Measurements from ENCODE around the gene CIART.
A peak's percentile ranks its signal among the peaks of the same experiment; 100 is the strongest.

Gene CIART, protein sequence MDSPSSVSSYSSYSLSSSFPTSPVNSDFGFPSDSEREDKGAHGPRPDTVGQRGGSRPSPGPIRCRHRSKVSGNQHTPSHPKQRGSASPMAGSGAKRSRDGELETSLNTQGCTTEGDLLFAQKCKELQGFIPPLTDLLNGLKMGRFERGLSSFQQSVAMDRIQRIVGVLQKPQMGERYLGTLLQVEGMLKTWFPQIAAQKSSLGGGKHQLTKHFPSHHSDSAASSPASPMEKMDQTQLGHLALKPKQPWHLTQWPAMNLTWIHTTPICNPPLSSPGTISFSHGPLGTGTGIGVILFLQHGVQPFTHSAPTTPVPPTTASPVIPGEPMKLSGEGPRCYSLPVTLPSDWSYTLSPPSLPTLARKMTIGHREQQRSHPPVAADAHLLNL

DNA sequence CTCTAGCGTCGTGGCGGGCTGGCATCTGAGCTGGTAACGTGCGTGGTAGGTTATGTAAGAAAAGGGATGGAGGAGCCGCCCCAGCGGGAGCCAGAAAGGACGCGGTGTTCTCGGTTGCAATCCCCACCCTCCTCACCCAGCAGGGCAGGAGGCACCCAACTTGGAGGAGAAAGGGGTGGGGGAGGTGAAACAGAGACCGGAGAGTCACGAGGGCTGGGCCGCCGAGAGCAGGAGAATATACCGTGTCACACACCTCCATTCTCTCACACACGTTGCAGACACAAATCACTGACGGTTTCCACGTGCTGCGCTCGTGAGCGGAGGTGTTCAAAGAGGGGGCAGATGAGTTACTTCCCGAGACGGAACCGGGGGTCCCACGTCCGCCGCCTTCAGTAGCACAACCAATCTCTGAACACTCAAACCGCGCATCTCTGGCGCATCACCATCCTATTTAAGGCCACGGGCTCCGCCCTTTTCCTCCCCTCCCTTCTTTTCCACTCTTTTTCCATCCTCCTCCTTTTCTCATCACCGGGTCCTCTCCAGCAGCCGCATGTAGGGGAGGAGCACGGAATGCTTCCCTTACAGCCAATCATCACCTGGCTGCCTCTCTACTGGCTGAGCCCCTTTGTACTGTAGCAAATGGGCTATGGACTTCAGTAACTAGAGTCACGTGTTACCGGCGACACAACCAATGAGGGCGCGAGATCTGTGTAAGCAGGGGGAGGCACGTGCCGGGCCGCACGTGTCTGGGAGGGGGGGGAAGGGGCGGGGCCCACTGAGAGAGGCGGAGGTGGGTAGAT, at the start of gene CIART:
Gene CIART (plus strand): TSS at position 797 of the 800 bp plus-strand sequence. CDS start 714 bp downstream, outside the sequence.
- TF ChIP-seq, protein P1, sequence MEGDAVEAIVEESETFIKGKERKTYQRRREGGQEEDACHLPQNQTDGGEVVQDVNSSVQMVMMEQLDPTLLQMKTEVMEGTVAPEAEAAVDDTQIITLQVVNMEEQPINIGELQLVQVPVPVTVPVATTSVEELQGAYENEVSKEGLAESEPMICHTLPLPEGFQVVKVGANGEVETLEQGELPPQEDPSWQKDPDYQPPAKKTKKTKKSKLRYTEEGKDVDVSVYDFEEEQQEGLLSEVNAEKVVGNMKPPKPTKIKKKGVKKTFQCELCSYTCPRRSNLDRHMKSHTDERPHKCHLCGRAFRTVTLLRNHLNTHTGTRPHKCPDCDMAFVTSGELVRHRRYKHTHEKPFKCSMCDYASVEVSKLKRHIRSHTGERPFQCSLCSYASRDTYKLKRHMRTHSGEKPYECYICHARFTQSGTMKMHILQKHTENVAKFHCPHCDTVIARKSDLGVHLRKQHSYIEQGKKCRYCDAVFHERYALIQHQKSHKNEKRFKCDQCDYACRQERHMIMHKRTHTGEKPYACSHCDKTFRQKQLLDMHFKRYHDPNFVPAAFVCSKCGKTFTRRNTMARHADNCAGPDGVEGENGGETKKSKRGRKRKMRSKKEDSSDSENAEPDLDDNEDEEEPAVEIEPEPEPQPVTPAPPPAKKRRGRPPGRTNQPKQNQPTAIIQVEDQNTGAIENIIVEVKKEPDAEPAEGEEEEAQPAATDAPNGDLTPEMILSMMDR (IDR thresholded peaks at IDR 0.05; ENCODE audit: borderline replicate concordance, insufficient read depth, low read depth, low read length): no peak
- peak within 1 kb of the TSS; percentile 44 for H3K4me3 ChIP-seq (ENCODE audit: low read depth, low read length)

DNA sequence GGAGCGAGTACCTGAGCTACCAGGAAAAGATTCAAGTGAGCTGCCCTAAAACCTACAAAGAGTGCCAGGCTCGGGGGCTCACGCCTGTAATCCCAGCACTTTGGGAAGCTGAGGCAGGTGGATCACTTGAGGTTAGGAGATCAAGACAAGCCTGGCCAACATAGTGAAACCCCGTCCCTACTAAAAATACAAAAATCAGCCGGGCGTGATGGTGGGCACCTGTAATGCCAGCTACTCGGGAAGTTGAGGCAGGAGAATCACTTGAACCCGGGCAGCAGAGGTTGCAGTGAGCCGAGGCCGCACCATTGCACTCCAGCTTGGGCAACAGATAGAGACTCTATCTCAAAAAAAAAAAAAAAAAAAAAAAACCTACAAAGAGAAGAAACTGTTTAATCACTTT, 49.4 kb upstream of the CIART start:
- H3K4me3 ChIP-seq (ENCODE audit: low read depth, low read length): peak overlapping the region; percentile 93

DNA sequence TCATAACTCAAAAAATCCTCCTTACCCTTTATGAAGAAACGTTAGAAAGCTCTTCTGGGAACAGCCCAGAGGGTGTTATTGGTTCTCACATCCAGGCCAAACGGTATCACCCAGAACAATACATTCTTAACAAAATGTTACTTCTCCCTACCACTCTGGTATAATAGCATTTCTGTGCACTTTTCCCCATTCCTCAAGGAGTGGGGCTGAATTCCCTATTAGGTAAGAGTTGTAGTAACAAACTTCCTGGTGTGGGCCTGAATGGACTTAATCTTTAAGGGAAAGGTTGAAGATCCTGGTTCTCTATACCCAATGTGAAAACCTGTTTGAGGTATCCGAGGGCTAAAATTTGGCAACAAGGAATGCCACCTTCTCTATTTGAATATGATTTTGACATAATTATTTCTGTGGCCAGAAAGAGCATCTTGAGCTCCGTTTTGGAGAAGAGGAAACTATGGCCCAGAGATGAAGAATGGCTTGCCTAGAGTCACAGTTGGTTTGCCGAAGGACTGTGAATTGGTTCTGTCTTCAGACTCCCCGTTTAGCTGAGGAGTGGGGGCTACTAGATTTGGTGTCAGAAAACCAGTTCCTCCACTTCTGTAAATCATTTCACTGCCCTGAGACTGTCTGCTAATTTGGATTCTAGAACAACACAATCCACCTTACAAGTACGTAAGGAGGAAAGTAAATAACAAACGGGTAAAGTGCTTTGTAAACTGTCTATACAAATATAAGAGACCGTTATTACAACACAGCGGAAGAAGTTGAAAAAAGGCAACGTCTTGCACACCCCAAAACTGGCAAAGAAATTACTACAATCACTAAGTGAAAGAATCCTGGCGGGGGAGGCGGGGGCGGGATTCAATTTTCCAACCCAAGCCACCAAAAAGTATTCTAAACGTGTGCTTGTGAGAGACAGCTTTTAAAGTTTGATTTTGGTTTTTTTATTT, 48.7 kb upstream of the CIART start:
- H3K4me3 ChIP-seq (ENCODE audit: low read depth, low read length): peak overlapping the region; percentile 93
- TF ChIP-seq, protein P1 (IDR thresholded peaks at IDR 0.05; ENCODE audit: borderline replicate concordance, insufficient read depth, low read depth, low read length): no peak

DNA sequence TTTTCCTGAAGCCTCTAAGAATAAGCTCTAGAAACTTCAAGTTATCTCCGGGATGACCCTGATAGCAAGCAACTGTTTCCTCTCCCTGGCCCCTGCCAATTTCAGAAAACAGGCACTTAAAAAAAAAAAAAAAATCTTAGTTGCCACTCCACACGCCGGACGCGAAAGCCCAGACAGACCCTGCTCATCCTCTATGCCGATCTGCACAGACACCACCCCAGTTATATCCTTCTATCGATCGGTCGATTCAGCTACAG, 48.1 kb upstream of the CIART start:
- peak overlapping the region; percentile 93 for H3K4me3 ChIP-seq (ENCODE audit: low read depth, low read length)
- TF ChIP-seq, protein P1 (IDR thresholded peaks at IDR 0.05; ENCODE audit: borderline replicate concordance, insufficient read depth, low read depth, low read length): no peak

DNA sequence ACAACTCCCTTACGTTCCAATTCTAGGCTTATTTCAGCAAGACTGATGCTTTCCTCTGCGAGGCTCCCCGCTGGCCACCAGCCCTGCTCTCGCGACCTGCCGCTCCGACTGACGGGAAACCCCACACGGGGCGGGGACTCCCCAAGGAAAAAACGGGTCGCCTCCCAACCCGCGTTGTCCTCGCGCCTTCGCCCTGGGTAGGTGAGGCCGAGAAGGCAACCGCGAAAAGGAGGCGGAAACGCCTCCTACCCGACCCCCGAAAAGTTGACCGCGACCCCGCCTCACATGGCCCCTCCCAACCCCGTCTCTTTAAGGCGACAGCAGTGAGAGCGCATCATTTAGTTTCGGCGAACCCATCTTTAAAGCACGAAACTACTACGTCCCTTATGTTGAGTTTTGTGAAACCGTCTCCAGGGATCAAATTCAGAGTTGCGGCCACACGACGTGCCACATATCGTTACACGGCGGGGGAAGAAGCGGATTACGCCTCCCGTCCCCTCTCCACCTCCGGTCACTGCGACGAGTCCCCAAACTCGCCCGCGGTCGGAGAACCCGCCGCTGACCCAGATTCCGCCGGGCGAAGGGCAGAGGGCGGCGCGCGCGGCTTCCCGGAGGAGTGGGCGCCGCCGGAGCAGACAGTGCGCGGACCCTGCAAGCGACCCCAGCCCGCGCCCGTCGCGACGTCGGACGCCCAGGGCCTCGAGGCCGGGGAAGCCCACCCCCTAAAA, 47.6 kb upstream of the CIART start:
- peak overlapping the region; percentile 93 for H3K4me3 ChIP-seq (ENCODE audit: low read depth, low read length)
- TF ChIP-seq, protein P1 (IDR thresholded peaks at IDR 0.05; ENCODE audit: borderline replicate concordance, insufficient read depth, low read depth, low read length): no peak

DNA sequence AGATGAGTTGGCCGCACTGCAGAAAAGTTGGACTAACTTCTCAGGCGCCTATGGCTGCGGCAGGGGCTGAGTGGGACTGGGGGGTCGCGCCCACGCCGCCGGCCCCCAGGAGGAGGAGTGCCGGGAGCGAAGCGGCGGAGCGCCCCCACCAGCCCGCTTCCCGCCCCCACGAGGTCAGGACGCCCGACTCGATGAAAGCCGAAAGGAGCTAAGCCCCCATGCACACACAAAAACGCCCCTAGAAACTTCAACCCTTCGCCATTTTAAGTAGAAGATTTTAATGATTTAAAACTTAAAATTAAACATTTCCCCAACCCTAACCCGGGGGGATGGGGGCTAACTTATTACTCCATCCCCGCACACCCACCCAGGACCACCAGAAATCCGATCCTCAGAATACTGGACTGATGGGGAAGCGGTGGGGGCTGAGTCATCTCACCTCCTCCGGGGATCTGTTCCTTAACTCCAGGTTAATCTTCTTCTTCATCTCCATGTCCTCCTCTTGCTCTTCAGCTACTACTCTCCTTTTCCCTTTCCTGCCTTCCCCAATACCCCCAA, 47.0 kb upstream of the CIART start:
- TF ChIP-seq, protein P1 (IDR thresholded peaks at IDR 0.05; ENCODE audit: borderline replicate concordance, insufficient read depth, low read depth, low read length): no peak
- H3K4me3 ChIP-seq (ENCODE audit: low read depth, low read length): peak overlapping the region; percentile 93
